Transverse colon (tissue), 4 donors: ENCODE measurements around the gene TREML2. TPM values are rescaled to one million over a fixed set of nuclear protein-coding genes. Genes with fewer than 3 reads are reported as not detected.

ENCODE experiments used
- DNase-seq: peaks from one replicate; pipeline ENCODE4 v3.0.0-alpha.2; 2019
- H3K27ac ChIP-seq, 4 donors: fragments of 200-600 bp; sonication (generic); 2 replicates each; pipeline ENCODE4 v1.5.1; 2016 to 2018; ENCODE audit warnings: inconsistent platforms in 4 of 4
- H3K27me3 ChIP-seq: fragments of 200-600 bp; sonication (generic); 2 replicates; pipeline ENCODE4 v1.5.1; 2017; ENCODE audit warnings: inconsistent platforms
- H3K36me3 ChIP-seq, 4 donors: fragments of 200-600 bp; sonication (generic); 2 replicates each; pipeline ENCODE4 v1.5.1; 2017 to 2019; ENCODE audit warnings: inconsistent platforms in 4 of 4
- H3K4me1 ChIP-seq, 4 donors: fragments of 200-600 bp; sonication (generic); 2 replicates each; pipeline ENCODE4 v1.5.1; 2017 to 2020; ENCODE audit warnings: inconsistent platforms in 4 of 4
- H3K4me3 ChIP-seq, 4 donors: fragments of 200-600 bp; sonication (generic); 1 replicate in 1 of 4; 2 replicates in 3 of 4; pipeline versions ENCODE4 v1.5.1 to v1.6.1; 2017 to 2019; ENCODE audit warnings: inconsistent platforms in 4 of 4
- H3K9me3 ChIP-seq, 2 donors: fragments of 200-600 bp; sonication (generic); 2 replicates each; pipeline ENCODE4 v1.5.1; 2017 to 2019; ENCODE audit warnings: inconsistent platforms in 2 of 2
- EP300 ChIP-seq: sonication (generic); formaldehyde crosslinking; IDR thresholded peaks from one replicate; pipeline ENCODE4 v1.6.1; 2017; ENCODE audit warnings: antibody characterized with exemption, low read depth
- POLR2A ChIP-seq: fragments of 450-650 bp; IDR thresholded peaks from one replicate; pipeline ENCODE4 v1.6.1; 2016; ENCODE audit warnings: antibody characterized with exemption, mild to moderate bottlenecking, moderate library complexity
- POLR2AphosphoS5 ChIP-seq, 3 donors: sonication (generic); formaldehyde crosslinking; IDR thresholded peaks; one replicate each; pipeline ENCODE4 v1.6.1; 2016; ENCODE audit warnings: antibody characterized with exemption in 3 of 3
- WGBS, 2 donors: methylation state at CpG; one replicate each; pipeline ENCODE4 v1.1.5; 2018; ENCODE audit warnings: low coverage in 1 of 2; 5-methylcytosine and 5-hydroxymethylcytosine counted together
- in situ Hi-C, 4 donors: fragments of 200-750 bp; cut with MboI; loops; one replicate each; pipeline versions ENCODE4 v1.15.0 to v1.15.1; 2017; ENCODE audit warnings: low sequenced_read_pairs in 3 of 4, low pct_ligation_motif_present in 1 of 4, low pct_unique_long_range_greater_than_20kb in 1 of 4
- intact Hi-C: fragments of 100-400 bp; cut with DNase I; formaldehyde crosslinking; loops from one replicate; pipeline ENCODE4 v1.15.1; 2023; ENCODE audit warnings: low total_unique reads
- total RNA-seq, 4 donors: library from RNA; depleted of rRNA; stranded (reverse); fragments of >200 nt; gene quantifications; one replicate each; pipeline ENCODE4 v1.1.0, GENCODE V29; 2016
- TF ChIP-seq, protein P1 (sequence below), 5 experiments: fragments of 200-600 bp in 3 of 5; fragments of 450-650 bp in 2 of 5; sonication (generic) in 3 of 5; IDR thresholded peaks; 1 replicate in 2 of 5; 2 replicates in 3 of 5; pipeline ENCODE4 v1.5.1; 2016 to 2017; ENCODE audit warnings: antibody characterized with exemption in 5 of 5, inconsistent platforms in 3 of 5, mild to moderate bottlenecking in 2 of 5, moderate library complexity in 1 of 5

Gene TREML2
- total RNA-seq, 4 donors from 2014 or later: 0.14 to 0.64 TPM; not detected in 2

DNA sequence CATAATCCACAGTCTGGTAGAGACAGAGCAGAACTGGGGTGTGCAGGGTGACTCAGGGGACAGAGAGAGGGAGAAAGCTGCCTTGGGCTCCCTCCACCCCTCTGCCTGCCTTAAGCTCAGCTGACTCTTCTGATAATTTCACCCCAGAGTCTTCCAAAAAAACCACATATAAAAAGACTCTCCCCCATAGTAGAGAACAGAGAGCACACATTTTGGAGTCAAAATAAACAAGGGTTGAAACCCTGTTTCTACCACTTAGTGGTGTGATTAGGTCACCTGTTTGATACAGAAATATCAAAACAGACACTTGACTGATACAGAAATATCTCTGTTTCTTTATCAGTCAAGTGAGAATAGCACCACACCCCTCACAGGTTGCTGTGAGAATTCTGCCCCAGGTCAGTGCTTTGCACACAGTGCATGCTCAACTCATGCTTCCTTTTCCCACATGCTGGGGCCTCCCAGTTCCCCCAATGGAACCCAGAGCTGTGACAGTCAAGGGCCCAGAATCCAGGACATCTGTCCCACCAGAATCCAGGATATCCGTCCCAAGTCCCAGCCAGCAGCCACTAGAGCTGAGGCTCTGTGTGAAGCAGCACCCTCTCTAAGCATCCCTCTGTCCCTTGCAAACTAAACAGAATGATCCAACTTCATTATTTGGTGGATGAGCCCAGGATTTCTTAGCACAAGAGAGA lies 1.2 kb downstream of the TREML2 start:
- Histone ChIP-seq H3K27ac (peak overlapping the region in 3 of 4 donors; percentile 0 to 42 (median 11)), H3K4me3 (no peak overlapping the region), H3K36me3 (no peaks in the 10 kb centered on the region), H3K4me1 (peaks cover 0 to 7% (median 0%) of the 10 kb centered on the region in 4 donors), H3K9me3 (no peaks in the 10 kb centered on the region), H3K27me3 (no peaks in the 10 kb centered on the region)
- TF ChIP-seq POLR2AphosphoS5 (IDR thresholded peaks at IDR 0.05) (no peak), POLR2A (no peak), EP300 (no peak)
- TF ChIP-seq, protein P1, sequence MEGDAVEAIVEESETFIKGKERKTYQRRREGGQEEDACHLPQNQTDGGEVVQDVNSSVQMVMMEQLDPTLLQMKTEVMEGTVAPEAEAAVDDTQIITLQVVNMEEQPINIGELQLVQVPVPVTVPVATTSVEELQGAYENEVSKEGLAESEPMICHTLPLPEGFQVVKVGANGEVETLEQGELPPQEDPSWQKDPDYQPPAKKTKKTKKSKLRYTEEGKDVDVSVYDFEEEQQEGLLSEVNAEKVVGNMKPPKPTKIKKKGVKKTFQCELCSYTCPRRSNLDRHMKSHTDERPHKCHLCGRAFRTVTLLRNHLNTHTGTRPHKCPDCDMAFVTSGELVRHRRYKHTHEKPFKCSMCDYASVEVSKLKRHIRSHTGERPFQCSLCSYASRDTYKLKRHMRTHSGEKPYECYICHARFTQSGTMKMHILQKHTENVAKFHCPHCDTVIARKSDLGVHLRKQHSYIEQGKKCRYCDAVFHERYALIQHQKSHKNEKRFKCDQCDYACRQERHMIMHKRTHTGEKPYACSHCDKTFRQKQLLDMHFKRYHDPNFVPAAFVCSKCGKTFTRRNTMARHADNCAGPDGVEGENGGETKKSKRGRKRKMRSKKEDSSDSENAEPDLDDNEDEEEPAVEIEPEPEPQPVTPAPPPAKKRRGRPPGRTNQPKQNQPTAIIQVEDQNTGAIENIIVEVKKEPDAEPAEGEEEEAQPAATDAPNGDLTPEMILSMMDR (IDR thresholded peaks at IDR 0.05): no peak
- no peak for DNase-seq
- 70% methylated on average over 1 of the region's 1 CpG; no CpG with 5 or more reads in 1 of the 2 donors for WGBS, 2 donors
- in situ Hi-C loops (no loop called here), intact Hi-C loops (no loop called here)

DNA sequence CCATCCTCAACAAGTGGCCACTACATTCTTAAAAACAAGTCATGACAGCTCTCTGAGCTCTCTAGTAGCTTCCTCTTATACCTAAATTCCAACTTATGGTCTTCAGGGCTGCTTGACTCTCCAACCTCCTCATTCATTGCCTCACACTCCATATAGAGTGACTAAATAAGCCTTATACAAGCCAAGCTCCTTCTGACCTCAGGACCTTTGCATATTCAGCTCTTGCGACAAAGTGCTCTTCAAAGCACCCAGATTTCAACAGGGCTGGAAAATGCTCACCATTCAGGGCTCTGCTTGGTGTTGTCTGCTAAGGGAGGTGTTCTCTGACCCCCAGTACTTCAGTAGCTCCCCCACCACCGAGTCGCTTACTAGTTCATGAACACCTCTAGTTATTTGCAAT lies 3.7 kb downstream of the TREML2 start:
- in situ Hi-C loops (no loop called here), intact Hi-C loops (no loop called here)
- 85 to 99% methylated on average over 3 of the region's 3 CpGs for WGBS, 2 donors

DNA sequence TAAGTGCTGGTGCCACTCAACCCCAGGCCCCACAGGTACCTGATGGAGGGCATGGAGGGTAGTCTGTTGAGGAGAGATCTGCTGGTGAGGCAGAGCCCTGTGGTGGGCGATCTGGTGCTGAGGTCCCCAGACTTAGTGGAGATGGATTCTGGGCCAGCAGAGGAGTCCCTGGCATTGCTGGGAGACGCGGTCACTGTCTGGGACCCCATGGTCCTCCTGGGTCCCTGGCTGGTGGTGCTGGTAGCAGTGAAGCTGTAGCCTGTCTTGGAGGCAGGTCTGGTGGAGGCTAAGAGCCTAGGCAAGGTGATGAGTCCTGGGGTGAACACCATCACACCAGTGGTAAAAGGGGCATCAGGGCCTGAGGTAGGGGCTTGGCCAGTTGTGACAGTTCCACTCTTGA lies 6.6 kb downstream of the TREML2 start:
- no peak overlapping the region for H3K27ac ChIP-seq
- WGBS, 2 donors: 94% methylated on average over 3 of the region's 3 CpGs; no CpG with 5 or more reads in 1 of the 2 donors
- intact Hi-C loops: no loop called here
- DNase-seq: no peak
- TF ChIP-seq POLR2A: no peak
- TF ChIP-seq POLR2AphosphoS5 (IDR thresholded peaks at IDR 0.05): no peak
- TF ChIP-seq, protein P1 (IDR thresholded peaks at IDR 0.05): no peak
- TF ChIP-seq EP300: no peak
- in situ Hi-C loops: no loop called here
- no peaks in the 10 kb centered on the region for H3K36me3 ChIP-seq
- H3K9me3 ChIP-seq: no peaks in the 10 kb centered on the region
- H3K4me1 ChIP-seq: no peaks in the 10 kb centered on the region
- H3K4me3 ChIP-seq: no peak overlapping the region
- no peaks in the 10 kb centered on the region for H3K27me3 ChIP-seq

More for the DNA sequence above, 3.7 kb downstream of the TREML2 start:
- Histone ChIP-seq H3K27me3 (no peaks in the 10 kb centered on the region), H3K36me3 (no peaks in the 10 kb centered on the region), H3K27ac (no peak overlapping the region), H3K4me1 (peaks cover 0 to 7% (median 0%) of the 10 kb centered on the region in 4 donors), H3K9me3 (no peaks in the 10 kb centered on the region), H3K4me3 (no peak overlapping the region)
- no peak for DNase-seq
- TF ChIP-seq EP300 (no peak), POLR2A (no peak), POLR2AphosphoS5 (IDR thresholded peaks at IDR 0.05) (no peak)
- TF ChIP-seq, protein P1 (IDR thresholded peaks at IDR 0.05): no peak

DNA sequence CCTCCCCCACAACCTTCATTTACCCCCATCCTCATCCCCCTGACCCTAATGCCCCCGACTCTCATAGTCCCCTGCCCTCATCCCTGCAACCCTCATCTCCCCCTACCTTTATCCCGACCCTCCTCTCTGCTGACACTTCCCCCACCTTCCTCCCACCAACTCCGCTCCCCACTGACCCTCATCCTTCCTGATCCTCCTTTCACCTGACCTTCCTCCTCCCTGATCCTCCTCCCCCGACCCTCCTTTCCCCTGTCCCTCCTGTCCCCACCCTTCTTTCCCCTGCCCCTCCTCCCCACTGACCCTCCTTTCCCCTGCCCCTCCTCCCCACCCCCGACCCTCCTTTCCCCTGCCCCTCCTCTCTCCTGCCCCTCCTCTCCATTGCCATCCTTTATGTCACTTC lies 7.1 kb downstream of the TREML2 start:
- no peaks in the 10 kb centered on the region for H3K9me3 ChIP-seq
- in situ Hi-C loops (no loop called here), intact Hi-C loops (no loop called here)
- no peak for DNase-seq
- H3K27me3 ChIP-seq: no peaks in the 10 kb centered on the region
- no peak overlapping the region for H3K4me3 ChIP-seq
- H3K27ac ChIP-seq: no peak overlapping the region
- no peaks in the 10 kb centered on the region for H3K4me1 ChIP-seq
- WGBS, 2 donors: 50 to 61% methylated on average over 4 to 5 of the region's 5 CpGs
- TF ChIP-seq EP300: no peak
- TF ChIP-seq, protein P1 (IDR thresholded peaks at IDR 0.05): no peak
- no peak for TF ChIP-seq POLR2A
- TF ChIP-seq POLR2AphosphoS5 (IDR thresholded peaks at IDR 0.05): no peak
- H3K36me3 ChIP-seq: no peaks in the 10 kb centered on the region
